Suprapubic skin (tissue), 4 donors: Measurements from ENCODE around the gene STK32B. TPM values are rescaled to one million over a fixed set of nuclear protein-coding genes. Genes with fewer than 3 reads are reported as not detected.

Experiments used
- DNase-seq, 2 donors: peaks; one replicate each; pipeline ENCODE4 v3.0.0-alpha.2; 2019; ENCODE audit warnings: low spot score in 2 of 2
- H3K27ac ChIP-seq: fragments of 200-600 bp; sonication (generic); one replicate; pipeline ENCODE4 v1.5.1; 2019
- H3K27me3 ChIP-seq: fragments of 200-600 bp; sonication (generic); one replicate; pipeline ENCODE4 v1.5.1; 2019
- H3K36me3 ChIP-seq: fragments of 200-600 bp; sonication (generic); one replicate; pipeline ENCODE4 v1.5.1; 2019
- H3K4me1 ChIP-seq: fragments of 200-600 bp; sonication (generic); one replicate; pipeline ENCODE4 v1.5.1; 2019
- H3K4me3 ChIP-seq: fragments of 200-600 bp; sonication (generic); one replicate; pipeline ENCODE4 v1.5.1; 2019; ENCODE audit warnings: mild to moderate bottlenecking
- H3K9me3 ChIP-seq: fragments of 200-600 bp; sonication (generic); one replicate; pipeline ENCODE4 v1.5.1; 2019
- EP300 ChIP-seq: sonication (generic); formaldehyde crosslinking; IDR thresholded peaks from one replicate; pipeline ENCODE4 v1.6.1; 2017; ENCODE audit warnings: antibody characterized with exemption
- POLR2A ChIP-seq, 2 donors: fragments of 450-650 bp; IDR thresholded peaks; one replicate each; pipeline ENCODE4 v1.6.1; 2017; ENCODE audit warnings: antibody characterized with exemption in 2 of 2, mild to moderate bottlenecking in 2 of 2, moderate library complexity in 2 of 2
- POLR2AphosphoS5 ChIP-seq, 3 donors: sonication (generic); formaldehyde crosslinking; IDR thresholded peaks; one replicate each; pipeline ENCODE4 v1.6.1; 2017; ENCODE audit warnings: antibody characterized with exemption in 3 of 3
- WGBS: methylation state at CpG from one replicate; pipeline ENCODE4 v1.1.5; 2018; 5-methylcytosine and 5-hydroxymethylcytosine counted together
- total RNA-seq, 4 donors: library from RNA; depleted of rRNA; stranded (reverse); fragments of >200 nt; gene quantifications; one replicate each; pipeline ENCODE4 v1.1.0, GENCODE V29; 2016
- TF ChIP-seq, protein P1 (sequence below), 2 donors: fragments of 200-600 bp in 1 of 2; fragments of 450-650 bp in 1 of 2; sonication (generic) in 1 of 2; IDR thresholded peaks; one replicate each; pipeline ENCODE4 v1.5.1; 2016 to 2019; ENCODE audit warnings: antibody characterized with exemption in 2 of 2, mild to moderate bottlenecking in 1 of 2, moderate library complexity in 1 of 2

STK32B gene
- total RNA-seq, 4 donors from 2014 or later, result 0.76 to 2.2 (median 1.2) TPM

DNA sequence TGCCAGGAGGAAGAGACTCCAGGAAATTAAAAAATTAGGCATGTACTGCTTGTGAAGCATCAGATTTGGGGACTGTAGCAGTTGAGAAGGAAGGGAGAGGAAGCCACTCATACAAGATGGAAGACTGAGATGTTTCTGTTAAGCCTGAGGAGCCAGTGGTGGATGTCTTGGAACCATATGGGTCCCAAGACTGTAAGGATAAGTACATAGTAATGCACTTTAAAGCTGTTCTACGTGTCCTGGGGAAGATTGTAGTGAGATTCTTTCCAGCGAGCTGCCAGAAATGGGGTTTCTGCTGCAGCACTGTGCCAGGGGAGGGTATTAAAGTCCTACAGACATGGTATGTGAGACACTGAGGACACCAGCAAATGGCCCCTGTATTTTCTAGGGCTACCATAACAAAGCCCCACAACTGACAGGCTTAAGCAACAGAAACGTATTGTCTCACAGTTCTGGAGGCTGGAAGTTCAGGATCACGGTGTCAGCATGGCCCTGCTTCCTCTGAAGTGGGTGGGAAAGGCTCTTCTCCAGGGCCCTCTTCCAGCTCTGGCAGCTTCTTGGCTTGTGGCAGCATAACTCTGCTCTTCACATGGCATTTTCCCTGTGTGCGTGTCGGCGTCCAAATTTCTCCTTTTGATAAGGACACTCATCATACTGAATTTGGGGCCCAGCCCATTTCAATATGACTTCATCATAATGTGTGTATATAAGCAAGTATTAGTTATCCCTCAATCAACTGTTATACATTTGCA, 352.6 kb downstream of the STK32B start:
- H3K4me3 ChIP-seq, result no peak overlapping the region
- no peaks in the 10 kb centered on the region for H3K27me3 ChIP-seq
- TF ChIP-seq POLR2A (IDR thresholded peaks at IDR 0.05) (no peak), POLR2AphosphoS5 (IDR thresholded peaks at IDR 0.05) (no peak), EP300 (no peak)
- TF ChIP-seq, protein P1, sequence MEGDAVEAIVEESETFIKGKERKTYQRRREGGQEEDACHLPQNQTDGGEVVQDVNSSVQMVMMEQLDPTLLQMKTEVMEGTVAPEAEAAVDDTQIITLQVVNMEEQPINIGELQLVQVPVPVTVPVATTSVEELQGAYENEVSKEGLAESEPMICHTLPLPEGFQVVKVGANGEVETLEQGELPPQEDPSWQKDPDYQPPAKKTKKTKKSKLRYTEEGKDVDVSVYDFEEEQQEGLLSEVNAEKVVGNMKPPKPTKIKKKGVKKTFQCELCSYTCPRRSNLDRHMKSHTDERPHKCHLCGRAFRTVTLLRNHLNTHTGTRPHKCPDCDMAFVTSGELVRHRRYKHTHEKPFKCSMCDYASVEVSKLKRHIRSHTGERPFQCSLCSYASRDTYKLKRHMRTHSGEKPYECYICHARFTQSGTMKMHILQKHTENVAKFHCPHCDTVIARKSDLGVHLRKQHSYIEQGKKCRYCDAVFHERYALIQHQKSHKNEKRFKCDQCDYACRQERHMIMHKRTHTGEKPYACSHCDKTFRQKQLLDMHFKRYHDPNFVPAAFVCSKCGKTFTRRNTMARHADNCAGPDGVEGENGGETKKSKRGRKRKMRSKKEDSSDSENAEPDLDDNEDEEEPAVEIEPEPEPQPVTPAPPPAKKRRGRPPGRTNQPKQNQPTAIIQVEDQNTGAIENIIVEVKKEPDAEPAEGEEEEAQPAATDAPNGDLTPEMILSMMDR (IDR thresholded peaks at IDR 0.05), result no peak
- DNase-seq, result peak in 1 of 2 donors; percentile 4
- 87% methylated on average over 7 of the region's 7 CpGs for WGBS
- no peaks in the 10 kb centered on the region for H3K4me1 ChIP-seq
- H3K36me3 ChIP-seq, result no peaks in the 10 kb centered on the region
- no peak overlapping the region for H3K27ac ChIP-seq
- H3K9me3 ChIP-seq, result no peaks in the 10 kb centered on the region

- Histone ChIP-seq H3K4me3 (no peak overlapping the region), H3K4me1 (no peaks in the 10 kb centered on the region), H3K27me3 (no peaks in the 10 kb centered on the region), H3K27ac (no peak overlapping the region), H3K36me3 (no peaks in the 10 kb centered on the region), H3K9me3 (no peaks in the 10 kb centered on the region)
- TF ChIP-seq POLR2AphosphoS5 (IDR thresholded peaks at IDR 0.05) (no peak), EP300 (no peak)
- WGBS, result 42% methylated on average over 2 of the region's 2 CpGs
- no peak for DNase-seq
These were observed 358.0 kb downstream of the STK32B start for GRCh38 chr4:5409237-5409636.

- Histone ChIP-seq H3K27me3 (no peaks in the 10 kb centered on the region), H3K36me3 (no peaks in the 10 kb centered on the region), H3K4me3 (no peak overlapping the region), H3K27ac (no peak overlapping the region), H3K9me3 (no peaks in the 10 kb centered on the region), H3K4me1 (no peaks in the 10 kb centered on the region)
- no peak for TF ChIP-seq POLR2A (IDR thresholded peaks at IDR 0.05)
- TF ChIP-seq EP300, result no peak
- TF ChIP-seq, protein P1 (IDR thresholded peaks at IDR 0.05), result no peak
- no peak for TF ChIP-seq POLR2AphosphoS5 (IDR thresholded peaks at IDR 0.05)
- DNase-seq, result no peak
- 76% methylated on average over 6 of the region's 6 CpGs for WGBS
These were observed 358.8 kb downstream of the STK32B start for GRCh38 chr4:5409972-5410618.

DNA sequence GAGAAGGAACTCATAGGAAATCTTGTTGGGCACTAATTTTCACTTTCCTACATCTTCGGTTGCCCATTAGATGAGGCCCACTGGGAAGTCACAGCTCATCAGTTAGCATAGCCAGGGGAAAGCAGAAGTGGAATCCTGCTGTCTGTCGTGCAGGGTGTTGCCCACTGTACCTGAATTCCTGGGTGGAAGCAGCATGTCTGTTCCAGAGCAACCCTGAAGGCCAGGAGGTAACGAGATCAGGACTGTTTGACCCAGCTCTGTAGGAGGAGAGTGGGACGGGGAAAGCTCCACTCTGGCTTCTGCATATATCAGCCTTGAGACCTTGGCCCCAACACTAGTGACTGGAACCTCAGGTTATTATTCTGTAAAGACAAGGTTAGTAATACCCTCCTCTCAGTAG, 361.0 kb downstream of the STK32B start:
- H3K4me1 ChIP-seq, result no peaks in the 10 kb centered on the region
- H3K27me3 ChIP-seq, result no peaks in the 10 kb centered on the region
- 78% methylated on average over 4 of the region's 4 CpGs for WGBS
- no peaks in the 10 kb centered on the region for H3K36me3 ChIP-seq
- no peaks in the 10 kb centered on the region for H3K9me3 ChIP-seq
- DNase-seq, result peak in 1 of 2 donors; percentile 34
- H3K4me3 ChIP-seq, result no peak overlapping the region
- H3K27ac ChIP-seq, result no peak overlapping the region
- TF ChIP-seq, protein P1 (IDR thresholded peaks at IDR 0.05), result no peak

- no peaks in the 10 kb centered on the region for H3K27me3 ChIP-seq
- DNase-seq, result no peak
- no peaks in the 10 kb centered on the region for H3K4me1 ChIP-seq
- no peak overlapping the region for H3K4me3 ChIP-seq
- H3K9me3 ChIP-seq, result no peaks in the 10 kb centered on the region
- TF ChIP-seq POLR2AphosphoS5 (IDR thresholded peaks at IDR 0.05), result no peak
- no peak for TF ChIP-seq POLR2A (IDR thresholded peaks at IDR 0.05)
- no peak for TF ChIP-seq EP300
- TF ChIP-seq, protein P1 (IDR thresholded peaks at IDR 0.05), result no peak
- no peaks in the 10 kb centered on the region for H3K36me3 ChIP-seq
- 80% methylated on average over 1 of the region's 1 CpG for WGBS
- no peak overlapping the region for H3K27ac ChIP-seq
These were observed 361.5 kb downstream of the STK32B start for GRCh38 chr4:5412751-5413150.
